ENCODE measurements around the gene RETREG3. TPM values are rescaled to one million over a fixed set of nuclear protein-coding genes. Genes with fewer than 3 reads are reported as not detected.
A peak's percentile ranks its signal among the peaks of the same experiment; 100 is the strongest.

The RETREG3 gene
- total RNA-seq, 1 experiment from 2014 or later = 36.2 TPM

DNA sequence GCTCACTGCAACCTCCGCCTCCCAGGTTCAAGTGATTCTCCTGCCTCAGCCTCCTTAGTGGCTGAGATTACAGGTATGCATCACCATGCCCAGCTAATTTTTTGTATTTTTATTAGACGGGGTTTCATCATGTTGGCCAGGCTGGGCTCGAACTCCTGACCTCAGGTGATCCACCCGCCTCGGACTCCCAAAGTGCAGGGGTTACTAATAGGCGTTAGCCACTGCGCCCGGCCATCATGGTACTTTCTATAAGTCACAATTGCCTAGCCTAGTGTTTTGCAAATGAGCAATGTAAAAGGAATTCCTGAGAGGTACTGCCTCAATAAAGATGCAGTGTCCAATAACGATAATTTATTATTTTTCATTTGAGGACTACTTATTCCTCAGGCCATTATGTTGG lies 17.8 kb downstream of the RETREG3 start:
- DNase-seq = no peak
- H3K36me3 ChIP-seq = peaks cover 13% of the 10 kb centered on the region
- no peaks in the 10 kb centered on the region for H3K9me3 ChIP-seq (replicated peaks)
- no peaks in the 10 kb centered on the region for H3K4me1 ChIP-seq
- no peak overlapping the region for H3K4me3 ChIP-seq
- H3K27me3 ChIP-seq = no peaks in the 10 kb centered on the region
- no peak overlapping the region for H3K27ac ChIP-seq

- Histone ChIP-seq H3K27ac (no peak overlapping the region), H3K4me1 (no peaks in the 10 kb centered on the region), H3K9me3 (replicated peaks) (no peaks in the 10 kb centered on the region), H3K36me3 (peaks cover 16% of the 10 kb centered on the region), H3K4me3 (no peak overlapping the region), H3K27me3 (no peaks in the 10 kb centered on the region)
- DNase-seq = no peak
Measured at GRCh38 chr17:42590886-42591285, 18.3 kb downstream of the RETREG3 start.

GRCh38 chr17:42586514-42587230 lies 22.5 kb downstream of the RETREG3 start:
- no peak for DNase-seq
- Histone ChIP-seq H3K27me3 (no peaks in the 10 kb centered on the region), H3K4me3 (no peak overlapping the region), H3K4me1 (no peaks in the 10 kb centered on the region), H3K36me3 (peaks cover 20% of the 10 kb centered on the region), H3K9me3 (replicated peaks) (no peaks in the 10 kb centered on the region), H3K27ac (no peak overlapping the region)

DNA sequence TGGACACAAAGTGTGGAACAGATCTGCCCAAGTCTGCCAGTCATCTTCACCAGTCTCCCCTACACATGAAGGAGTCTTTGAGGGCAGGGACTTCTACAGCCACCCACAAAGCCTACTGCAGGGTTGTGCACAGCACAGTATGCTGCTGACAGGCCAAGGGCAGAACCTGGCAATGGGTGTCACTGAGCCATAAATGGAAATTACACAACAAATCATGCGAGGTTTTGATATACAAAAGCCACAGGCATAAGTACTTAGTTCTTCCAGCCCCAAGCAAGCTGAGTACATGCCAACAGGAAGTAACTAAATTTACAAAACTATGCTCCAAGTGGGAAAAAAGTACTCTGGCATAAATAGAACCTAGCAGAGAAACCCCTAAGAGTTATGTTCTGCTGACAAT lies 23.8 kb downstream of the RETREG3 start:
- no peaks in the 10 kb centered on the region for H3K9me3 ChIP-seq (replicated peaks)
- no peaks in the 10 kb centered on the region for H3K4me1 ChIP-seq
- DNase-seq = no peak
- no peak overlapping the region for H3K27ac ChIP-seq
- peaks cover 19% of the 10 kb centered on the region for H3K36me3 ChIP-seq
- no peak overlapping the region for H3K4me3 ChIP-seq
- H3K27me3 ChIP-seq = no peaks in the 10 kb centered on the region

DNA sequence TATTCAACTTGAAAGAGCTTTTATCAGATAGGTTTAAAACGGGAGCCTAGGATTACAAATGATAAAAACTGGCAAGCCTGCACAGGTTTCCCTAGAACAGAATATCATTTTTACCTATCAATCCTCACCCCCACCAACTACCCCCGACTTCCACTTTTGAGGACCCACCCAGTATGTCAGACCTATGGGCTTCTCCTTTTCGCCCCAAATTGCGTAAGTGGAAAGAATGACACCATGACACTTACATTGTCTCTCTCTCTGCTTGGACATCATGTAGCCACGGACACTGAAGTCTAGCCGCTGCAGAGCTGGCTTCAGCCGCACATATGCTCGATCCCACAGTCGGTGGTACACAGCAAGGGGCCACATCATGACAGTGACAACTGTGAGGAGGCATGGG lies 24.3 kb downstream of the RETREG3 start:
- Histone ChIP-seq H3K36me3 (peaks cover 19% of the 10 kb centered on the region), H3K9me3 (replicated peaks) (no peaks in the 10 kb centered on the region), H3K4me1 (no peaks in the 10 kb centered on the region), H3K27ac (no peak overlapping the region), H3K27me3 (no peaks in the 10 kb centered on the region), H3K4me3 (no peak overlapping the region)
- no peak for DNase-seq

GRCh38 chr17:42581744-42582270 lies 27.4 kb downstream of the RETREG3 start:
- DNase-seq = no peak
- no peak overlapping the region for H3K27ac ChIP-seq
- H3K9me3 ChIP-seq (replicated peaks) = no peaks in the 10 kb centered on the region
- no peaks in the 10 kb centered on the region for H3K4me1 ChIP-seq
- H3K27me3 ChIP-seq = no peaks in the 10 kb centered on the region
- no peak overlapping the region for H3K4me3 ChIP-seq
- H3K36me3 ChIP-seq = peaks cover 13% of the 10 kb centered on the region

GRCh38 chr17:42579794-42580551 lies 29.2 kb downstream of the RETREG3 start:
- Histone ChIP-seq H3K4me1 (no peaks in the 10 kb centered on the region; the same call in 1 of the 2 replicates), H3K9me3 (replicated peaks) (no peaks in the 10 kb centered on the region), H3K27me3 (no peaks in the 10 kb centered on the region), H3K27ac (no peak overlapping the region), H3K4me3 (no peak overlapping the region), H3K36me3 (peaks cover 14% of the 10 kb centered on the region)
- DNase-seq = no peak

DNA sequence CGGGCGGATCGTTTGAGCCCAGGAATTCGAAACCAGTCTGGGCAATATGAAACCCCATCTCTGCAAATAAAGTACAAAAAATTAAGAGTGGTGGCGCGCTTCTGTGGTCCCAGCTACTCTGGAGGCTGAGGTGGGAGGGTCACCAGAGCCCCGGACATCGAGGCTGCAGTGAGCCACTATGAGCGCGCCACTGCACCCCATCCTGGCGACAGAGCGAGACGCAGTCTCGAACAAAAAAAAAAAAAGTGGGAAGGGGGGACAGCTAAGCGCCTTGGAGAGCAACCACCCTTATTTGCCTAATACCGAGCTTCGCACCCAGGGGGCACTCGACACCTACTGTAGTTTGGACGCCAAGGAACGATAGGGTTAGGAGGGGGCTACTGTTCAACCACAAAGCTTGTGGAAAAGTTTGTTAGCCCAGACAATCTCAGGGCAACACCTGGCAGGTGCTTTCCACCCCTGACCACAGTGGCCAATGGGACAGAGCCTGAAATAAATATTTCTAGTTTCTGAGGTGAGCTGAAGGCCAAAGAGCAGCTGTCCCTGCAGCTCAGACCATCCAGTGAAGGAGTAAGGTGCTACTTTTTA lies 30.8 kb downstream of the RETREG3 start:
- no peaks in the 10 kb centered on the region; the same call in 1 of the 2 replicates for H3K4me1 ChIP-seq
- peak; percentile 84 to 91 for DNase-seq
- H3K9me3 ChIP-seq (replicated peaks) = no peaks in the 10 kb centered on the region
- no peaks in the 10 kb centered on the region for H3K27me3 ChIP-seq
- H3K4me3 ChIP-seq = peak overlapping the region; percentile 66
- peaks cover 22% of the 10 kb centered on the region for H3K36me3 ChIP-seq
- peak overlapping the region; percentile 52 for H3K27ac ChIP-seq

GRCh38 chr17:42577532-42578281 lies 31.5 kb downstream of the RETREG3 start, which contains the start of gene PSMC3IP:
PSMC3IP (minus strand) TSS chr17:42577729; CDS start chr17:42577686, 43 bp downstream.
- Histone ChIP-seq H3K9me3 (replicated peaks) (no peaks in the 10 kb centered on the region), H3K4me3 (peak within 1 kb of the TSS; percentile 66), H3K4me1 (no peaks in the 10 kb centered on the region; the same call in 1 of the 2 replicates), H3K27me3 (no peaks in the 10 kb centered on the region), H3K36me3 (peaks cover 29% of the 10 kb centered on the region), H3K27ac (peak within 1 kb of the TSS; percentile 52)
- peak; percentile 95 for DNase-seq

- peak overlapping the region; percentile 66 for H3K4me3 ChIP-seq
- H3K27me3 ChIP-seq = no peaks in the 10 kb centered on the region
- H3K4me1 ChIP-seq = no peaks in the 10 kb centered on the region; the same call in 1 of the 2 replicates
- H3K9me3 ChIP-seq (replicated peaks) = no peaks in the 10 kb centered on the region
- H3K27ac ChIP-seq = peak overlapping the region; percentile 52
- no peak for DNase-seq
- H3K36me3 ChIP-seq = peaks cover 30% of the 10 kb centered on the region
Measured at GRCh38 chr17:42577140-42577531, 32.0 kb downstream of the RETREG3 start.

- H3K36me3 ChIP-seq = peaks cover 50% of the 10 kb centered on the region
- no peak for DNase-seq
- no peaks in the 10 kb centered on the region; the same call in 1 of the 2 replicates for H3K4me1 ChIP-seq
- no peaks in the 10 kb centered on the region for H3K27me3 ChIP-seq
- no peak overlapping the region for H3K4me3 ChIP-seq
- H3K9me3 ChIP-seq (replicated peaks) = no peaks in the 10 kb centered on the region
- no peak overlapping the region for H3K27ac ChIP-seq
Measured at GRCh38 chr17:42574463-42574862, 34.7 kb downstream of the RETREG3 start.

- no peaks in the 10 kb centered on the region; the same call in 1 of the 2 replicates for H3K4me1 ChIP-seq
- no peak overlapping the region for H3K27ac ChIP-seq
- no peak overlapping the region for H3K4me3 ChIP-seq
- no peak for DNase-seq
- H3K36me3 ChIP-seq = peaks cover 61% of the 10 kb centered on the region
- H3K27me3 ChIP-seq = no peaks in the 10 kb centered on the region
- H3K9me3 ChIP-seq (replicated peaks) = no peaks in the 10 kb centered on the region
Measured at GRCh38 chr17:42573095-42573494, 36.1 kb downstream of the RETREG3 start.

GRCh38 chr17:42571435-42572225 lies 37.5 kb downstream of the RETREG3 start:
- Histone ChIP-seq H3K27ac (no peak overlapping the region), H3K27me3 (no peaks in the 10 kb centered on the region), H3K4me1 (no peaks in the 10 kb centered on the region; the same call in 1 of the 2 replicates), H3K36me3 (peaks cover 61% of the 10 kb centered on the region), H3K4me3 (no peak overlapping the region), H3K9me3 (replicated peaks) (no peaks in the 10 kb centered on the region)
- DNase-seq = no peak
